TTC549 (cell line): ENCODE results near the gene RBFOX1.

ENCODE experiments used
- FAIRE-seq: peaks from 2 replicates; lab custom pipeline; 2012; peaks lifted over from hg19 to GRCh38; lab: Jason Lieb, UNC

The RBFOX1 gene

GRCh38 chr16:7334801-7335560 lies 2.3 kb downstream of the RBFOX1 start:
- FAIRE-seq = no peak

- no peak for FAIRE-seq
Measured at GRCh38 chr16:7335991-7336634, 3.5 kb downstream of the RBFOX1 start.

GRCh38 chr16:7336742-7337141 lies 4.1 kb downstream of the RBFOX1 start:
- no peak for FAIRE-seq

- FAIRE-seq = no peak
Measured at GRCh38 chr16:7338826-7339225, 6.2 kb downstream of the RBFOX1 start.

- FAIRE-seq = no peak
Measured at GRCh38 chr16:7339700-7340099, 7.1 kb downstream of the RBFOX1 start.

GRCh38 chr16:7340938-7341337 lies 8.3 kb downstream of the RBFOX1 start:
- FAIRE-seq = no peak

- FAIRE-seq = no peak
Measured at GRCh38 chr16:7342598-7342997, 10.0 kb downstream of the RBFOX1 start.

- no peak for FAIRE-seq
Measured at GRCh38 chr16:7343243-7343642, 10.6 kb downstream of the RBFOX1 start.

GRCh38 chr16:7344830-7345780 lies 12.5 kb downstream of the RBFOX1 start:
- no peak for FAIRE-seq

GRCh38 chr16:7350806-7351205 lies 18.2 kb downstream of the RBFOX1 start:
- FAIRE-seq = no peak

- FAIRE-seq = no peak
Measured at GRCh38 chr16:7351610-7352510, 19.2 kb downstream of the RBFOX1 start.

GRCh38 chr16:7355758-7356157 lies 23.1 kb downstream of the RBFOX1 start:
- no peak for FAIRE-seq

- FAIRE-seq = no peak
Measured at GRCh38 chr16:7361416-7362129, 28.9 kb downstream of the RBFOX1 start.

GRCh38 chr16:7362231-7362630 lies 29.6 kb downstream of the RBFOX1 start:
- no peak for FAIRE-seq

- no peak for FAIRE-seq
Measured at GRCh38 chr16:7363422-7364417, 31.1 kb downstream of the RBFOX1 start.

- FAIRE-seq = no peak
Measured at GRCh38 chr16:7366041-7366440, 33.4 kb downstream of the RBFOX1 start.

GRCh38 chr16:7366993-7367880 lies 34.6 kb downstream of the RBFOX1 start:
- FAIRE-seq = no peak

- no peak for FAIRE-seq
Measured at GRCh38 chr16:7369204-7369603, 36.6 kb downstream of the RBFOX1 start.

GRCh38 chr16:7372095-7372494 lies 39.5 kb downstream of the RBFOX1 start:
- FAIRE-seq = no peak
